ENCODE data around the gene MGST3. TPM values are rescaled to one million over a fixed set of nuclear protein-coding genes. Genes with fewer than 3 reads are reported as not detected.

MGST3 gene
- total and polyA plus RNA-seq, 2 of the 4 experiments (the other 2 are of a cell fraction), result 159 to 213 TPM

GRCh38 chr1:165647970-165648369, 16.9 kb downstream of the MGST3 start:
- no peak overlapping the region for H3K4me3 ChIP-seq (ENCODE audit: insufficient read depth, low read depth, low read length)
- H3K9me3 ChIP-seq (ENCODE audit: control insufficient read depth, insufficient read depth, low read length), result no peaks in the 10 kb centered on the region
- peaks cover 13% of the 10 kb centered on the region for H3K9me1 ChIP-seq (ENCODE audit: insufficient read depth, low read length)
- BruUV-seq (replicated peaks), result no TSS peak
- H3K4ac ChIP-seq (ENCODE audit: low read depth, low read length), result no peak overlapping the region
- no peak overlapping the region for H4K8ac ChIP-seq (ENCODE audit: low read depth in 2 of 2, low read length in 2 of 2)
- no peak overlapping the region for H2AK9ac ChIP-seq (replicated peaks; ENCODE audit: low read depth, low read length, poor library complexity)
- TF ChIP-seq USF2 (IDR thresholded peaks at IDR 0.05; ENCODE audit: low read depth, low read length) (no peak), NFE2L2 (IDR thresholded peaks at IDR 0.05; ENCODE audit: low read depth, low read length) (no peak), BHLHE40 (IDR thresholded peaks at IDR 0.05; ENCODE audit: low read depth, low read length) (no peak), ELK1 (IDR thresholded peaks at IDR 0.05; ENCODE audit: borderline replicate concordance, low read depth, low read length) (no peak), CEBPB (IDR thresholded peaks at IDR 0.05; ENCODE audit: low read depth, low read length) (no peak), RCOR1 (IDR thresholded peaks at IDR 0.05; ENCODE audit: insufficient replicate concordance, low read length) (no peak), MAZ (IDR thresholded peaks at IDR 0.05; ENCODE audit: borderline replicate concordance, low read depth, low read length) (no peak), CHD1 (IDR thresholded peaks at IDR 0.05; ENCODE audit: low read depth, low read length) (no peak), POLR2A (IDR thresholded peaks at IDR 0.05; ENCODE audit: low read depth, low read length) (no peak), MAFK (IDR thresholded peaks at IDR 0.05; ENCODE audit: low read depth, low read length) (no peak)
- no peak overlapping the region for H4K5ac ChIP-seq (ENCODE audit: low read depth, low read length)
- DNase-seq (peak; percentile 29), ATAC-seq (ENCODE audit: low read depth) (peak; percentile 29; the same call in 1 of the 2 replicates)
- H2AFZ ChIP-seq (replicated peaks; ENCODE audit: low read length, poor library complexity), result no peak overlapping the region
- H4K20me1 ChIP-seq (ENCODE audit: insufficient read depth, low read length), result peaks cover 41% of the 10 kb centered on the region
- WGBS, 2 experiments (ENCODE audit: extremely low coverage in 2 of 2, insufficient read length in 1 of 2), result 95% methylated on average over 3 of the region's 4 CpGs; no CpG with 5 or more reads in 1 of the 2 experiments
- ChIA-PET POLR2A (ENCODE audit: unreplicated experiment) (no interaction called here), CTCF (no interaction called here)
- H3K9ac ChIP-seq (ENCODE audit: low read depth, low read length), result no peak overlapping the region
- no peak overlapping the region for H3K14ac ChIP-seq (replicated peaks; ENCODE audit: low read depth, low read length)
- in situ Hi-C loops (cut with MboI; ENCODE audit: low sequenced_read_pairs), result no loop called here
- H3K36me3 ChIP-seq (ENCODE audit: control insufficient read depth, insufficient read depth, low read length), result peaks cover 18% of the 10 kb centered on the region
- H2BK15ac ChIP-seq (ENCODE audit: low read depth, low read length), result no peak overlapping the region
- peaks cover 41 to 68% of the 10 kb centered on the region in 2 experiments for H3K79me1 ChIP-seq (ENCODE audit: low read depth in 1 of 2, low read length in 2 of 2)
- dilution Hi-C loops (cut with HindIII; ENCODE audit: low sequenced_read_pairs, unreplicated experiment), result no loop called here
- H2BK120ac ChIP-seq (ENCODE audit: low read depth, low read length), result no peak overlapping the region
- no peak overlapping the region for H4K91ac ChIP-seq (ENCODE audit: insufficient read depth, low read depth, low read length)
- H3K23ac ChIP-seq (ENCODE audit: low read depth, low read length), result no peak overlapping the region
- H2BK5ac ChIP-seq (ENCODE audit: low read depth, low read length, poor library complexity, severe bottlenecking), result no peak overlapping the region
- H3K4me2 ChIP-seq (ENCODE audit: low read depth, low read length), result no peak overlapping the region
- H2AK5ac ChIP-seq (ENCODE audit: low read depth, low read length), result no peak overlapping the region
- intact Hi-C loops (cut with micrococcal nuclease), result no loop called here
- no peak overlapping the region for H3K18ac ChIP-seq (ENCODE audit: low read depth, low read length)
- H3K27ac ChIP-seq (ENCODE audit: insufficient read depth, low read length), result no peak overlapping the region
- H3K4me1 ChIP-seq (ENCODE audit: control insufficient read depth, insufficient read depth, low read length), result no peaks in the 10 kb centered on the region; the same call in 1 of the 2 replicates
- H2BK20ac ChIP-seq (ENCODE audit: low read depth, low read length), result no peak overlapping the region
- H3K27me3 ChIP-seq (ENCODE audit: control insufficient read depth, insufficient read depth, low read length), result no peaks in the 10 kb centered on the region
- H3K56ac ChIP-seq (ENCODE audit: extremely low read depth, insufficient read depth, low read length), result no peak overlapping the region
